Neural cell (in vitro differentiated cells): ENCODE data around the gene TNFRSF14.

Experiments
- CTCF ChIP-seq: fragments of 450-650 bp; IDR thresholded peaks from 2 replicates; pipeline ENCODE4 v1.5.1; 2014; ENCODE audit warnings: antibody characterized with exemption, mild to moderate bottlenecking, moderate library complexity; ENCODE audit not compliant: poor library complexity, severe bottlenecking
- EP300 ChIP-seq: fragments of 450-650 bp; conservative IDR thresholded peaks from 2 replicates; pipeline ENCODE4 v1.6.1; 2014; ENCODE audit warnings: antibody characterized with exemption, mild to moderate bottlenecking, moderate library complexity; ENCODE audit not compliant: poor library complexity, severe bottlenecking
- EZH2 ChIP-seq: fragments of 200-600, 300-800 bp; shearing (Covaris generic), sonication (generic); IDR thresholded peaks from 2 replicates; pipeline ENCODE4 v1.6.1; 2014; ENCODE audit warnings: antibody characterized with exemption, low read length, borderline replicate concordance, mild to moderate bottlenecking; ENCODE audit not compliant: insufficient read depth, poor library complexity, severe bottlenecking
- POLR2AphosphoS5 ChIP-seq: IDR thresholded peaks from 2 replicates; pipeline ENCODE4 v1.6.1; 2012
- RAD21 ChIP-seq: fragments of 450-650 bp; conservative IDR thresholded peaks from 2 replicates; pipeline ENCODE4 v1.6.1; 2014; ENCODE audit warnings: antibody characterized with exemption, mild to moderate bottlenecking, moderate library complexity
- SMC3 ChIP-seq: fragments of 450-650 bp; conservative IDR thresholded peaks from 2 replicates; pipeline ENCODE4 v1.6.1; 2014; ENCODE audit warnings: antibody characterized with exemption, mild to moderate bottlenecking, moderate library complexity; ENCODE audit not compliant: poor library complexity
- TAF1 ChIP-seq: IDR thresholded peaks from 2 replicates; pipeline ENCODE4 v1.6.1; 2012; ENCODE audit warnings: low read depth
- TF ChIP-seq, protein P1 (sequence below): IDR thresholded peaks from 2 replicates; pipeline ENCODE4 v1.6.1; 2012; ENCODE audit warnings: borderline replicate concordance

DNA sequence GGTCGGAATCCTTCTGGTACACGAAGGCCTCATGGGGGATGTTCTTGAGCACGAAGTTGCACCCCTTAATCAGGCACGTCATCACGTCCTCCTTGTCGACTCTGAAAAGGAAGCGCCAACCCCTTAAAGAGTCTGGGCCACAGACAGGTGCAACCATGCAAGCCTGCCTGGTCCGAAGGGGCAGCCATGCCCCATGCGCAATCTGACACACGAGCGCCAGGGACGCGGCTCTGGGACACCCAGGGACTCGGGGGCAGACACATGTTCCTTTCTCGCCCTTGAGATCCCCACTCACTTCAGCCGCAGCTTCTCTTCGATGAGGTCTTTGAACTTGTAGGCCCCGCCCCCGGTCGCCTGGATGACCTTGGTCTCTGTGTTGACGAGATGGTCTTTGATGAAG, 35.4 kb upstream of the TNFRSF14 start:
- TF ChIP-seq EZH2 (no peak), POLR2AphosphoS5 (no peak), SMC3 (no peak), TAF1 (no peak), RAD21 (no peak), CTCF (no peak), EP300 (no peak)
- TF ChIP-seq, protein P1, sequence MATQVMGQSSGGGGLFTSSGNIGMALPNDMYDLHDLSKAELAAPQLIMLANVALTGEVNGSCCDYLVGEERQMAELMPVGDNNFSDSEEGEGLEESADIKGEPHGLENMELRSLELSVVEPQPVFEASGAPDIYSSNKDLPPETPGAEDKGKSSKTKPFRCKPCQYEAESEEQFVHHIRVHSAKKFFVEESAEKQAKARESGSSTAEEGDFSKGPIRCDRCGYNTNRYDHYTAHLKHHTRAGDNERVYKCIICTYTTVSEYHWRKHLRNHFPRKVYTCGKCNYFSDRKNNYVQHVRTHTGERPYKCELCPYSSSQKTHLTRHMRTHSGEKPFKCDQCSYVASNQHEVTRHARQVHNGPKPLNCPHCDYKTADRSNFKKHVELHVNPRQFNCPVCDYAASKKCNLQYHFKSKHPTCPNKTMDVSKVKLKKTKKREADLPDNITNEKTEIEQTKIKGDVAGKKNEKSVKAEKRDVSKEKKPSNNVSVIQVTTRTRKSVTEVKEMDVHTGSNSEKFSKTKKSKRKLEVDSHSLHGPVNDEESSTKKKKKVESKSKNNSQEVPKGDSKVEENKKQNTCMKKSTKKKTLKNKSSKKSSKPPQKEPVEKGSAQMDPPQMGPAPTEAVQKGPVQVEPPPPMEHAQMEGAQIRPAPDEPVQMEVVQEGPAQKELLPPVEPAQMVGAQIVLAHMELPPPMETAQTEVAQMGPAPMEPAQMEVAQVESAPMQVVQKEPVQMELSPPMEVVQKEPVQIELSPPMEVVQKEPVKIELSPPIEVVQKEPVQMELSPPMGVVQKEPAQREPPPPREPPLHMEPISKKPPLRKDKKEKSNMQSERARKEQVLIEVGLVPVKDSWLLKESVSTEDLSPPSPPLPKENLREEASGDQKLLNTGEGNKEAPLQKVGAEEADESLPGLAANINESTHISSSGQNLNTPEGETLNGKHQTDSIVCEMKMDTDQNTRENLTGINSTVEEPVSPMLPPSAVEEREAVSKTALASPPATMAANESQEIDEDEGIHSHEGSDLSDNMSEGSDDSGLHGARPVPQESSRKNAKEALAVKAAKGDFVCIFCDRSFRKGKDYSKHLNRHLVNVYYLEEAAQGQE: no peak
